K562 (cell line): Measurements from ENCODE around the gene TOM1L2.

ENCODE experiments used
- BDP1 ChIP-seq: IDR thresholded peaks from 3 replicates; pipeline ENCODE4 v1.6.1; 2011; ENCODE audit not compliant: insufficient read length, insufficient read depth
- NR3C1 ChIP-seq: sonication (generic); formaldehyde crosslinking; IDR thresholded peaks from 2 replicates; pipeline ENCODE4 v1.8.1; 2022; ENCODE audit warnings: missing genetic modification reagents
- POLR2AphosphoS2 ChIP-seq: IDR thresholded peaks from 2 replicates; pipeline ENCODE4 v1.6.1; 2012; ENCODE audit warnings: low read length, improper control_type of control experiment
- SMARCA4 ChIP-seq: fragments of 450-650 bp; IDR thresholded peaks from 2 replicates; pipeline ENCODE4 v1.6.1; 2016

- TF ChIP-seq NR3C1 (no peak), BDP1 (no peak), SMARCA4 (no peak), POLR2AphosphoS2 (no peak)
Measured at GRCh38 chr17:17987187-17987896, 15.1 kb upstream of the TOM1L2 start.
